ENCODE measurements around the gene MGST3. TPM values are rescaled to one million over a fixed set of nuclear protein-coding genes. Genes with fewer than 3 reads are reported as not detected.

Gene MGST3
- polyA plus RNA-seq, 1 donor (not counting 4 experiments of a cell fraction or from before 2014, with no cell fraction given): 319 TPM

DNA sequence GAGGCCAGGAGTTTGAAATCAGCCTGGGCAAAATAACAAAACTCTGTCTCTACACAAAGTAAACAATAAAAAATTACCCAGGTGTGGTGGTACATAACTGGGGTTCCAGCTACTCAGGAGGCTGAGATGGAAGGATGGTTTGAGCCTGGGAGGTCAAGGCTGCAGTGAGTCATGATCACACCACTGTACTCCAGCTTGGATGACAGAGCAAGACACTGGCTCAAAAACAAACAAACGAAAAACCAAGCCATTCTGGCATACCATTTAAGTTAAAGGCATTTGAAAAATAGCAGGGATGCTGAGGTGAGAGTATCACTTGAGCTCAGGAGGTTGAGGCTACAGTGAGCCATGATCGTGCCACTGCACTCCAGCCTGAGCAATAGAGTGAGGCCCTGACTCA, 72.6 kb downstream of the MGST3 start:
- Histone ChIP-seq H3K9me3 (ENCODE audit: control insufficient read depth, low read depth, low read length) (no peaks in the 10 kb centered on the region), H4K20me1 (ENCODE audit: control insufficient read depth, extremely low read depth, insufficient read depth, low read length) (no peaks in the 10 kb centered on the region), H3K4me1 (ENCODE audit: control insufficient read depth, extremely low read depth, insufficient read depth, low read length) (peaks cover 3% of the 10 kb centered on the region), H3K9me1 (ENCODE audit: control insufficient read depth, extremely low read depth, insufficient read depth, low read length) (no peaks in the 10 kb centered on the region), H3K4me3 (ENCODE audit: control insufficient read depth in 2 of 3, extremely low read depth in 1 of 3, insufficient read depth in 2 of 3, low read depth in 1 of 3, low read length in 3 of 3) (no peak overlapping the region), H3K79me2 (ENCODE audit: control insufficient read depth, insufficient read depth, low read length) (no peaks in the 10 kb centered on the region), H2AFZ (ENCODE audit: control insufficient read depth, low read length) (no peak overlapping the region), H3K9ac (ENCODE audit: control insufficient read depth, extremely low read depth, insufficient read depth, low read length) (no peak overlapping the region), H3K4me2 (ENCODE audit: control insufficient read depth, extremely low read depth, insufficient read depth, low read depth, low read length) (no peak overlapping the region), H3K36me3 (ENCODE audit: control insufficient read depth in 2 of 2, extremely low read depth in 1 of 2, insufficient read depth in 2 of 2, low read length in 2 of 2) (no peaks in the 10 kb centered on the region), H3K27me3 (ENCODE audit: control insufficient read depth, extremely low read depth, insufficient read depth, low read length) (no peaks in the 10 kb centered on the region), H3K27ac (ENCODE audit: control insufficient read depth, insufficient read depth, low read length) (no peak overlapping the region)
- TF ChIP-seq CTCF (optimal IDR thresholded peaks at IDR 0.05 in 1 of 3, IDR thresholded peaks at IDR 0.05 in 1 of 3, conservative IDR thresholded peaks at IDR 0.05 in 1 of 3; ENCODE audit: extremely low read depth in 1 of 3, insufficient read depth in 2 of 3, low read length in 3 of 3) (no peak), EZH2 (IDR thresholded peaks at IDR 0.05; ENCODE audit: low read length) (no peak)
- FAIRE-seq: no peak
- dilution Hi-C loops (cut with MboI; ENCODE audit: extremely low pct_ligation_motif_present, low sequenced_read_pairs): no loop called here
- DNase-seq (ENCODE audit: low read depth, low spot score): no peak

Other genes starting within 250 kb of the MGST3 start
- 0.03 to 0.05 TPM in 2 of 3 replicates, not detected in the other for gene RXRG, start 186.1 kb upstream of the MGST3 start, polyA plus RNA-seq
- 0.07 TPM in 1 of 3 replicates, not detected in the others for gene LRRC52, start 87.2 kb upstream of the MGST3 start, polyA plus RNA-seq
- gene ALDH9A1, start 67.3 kb downstream of the MGST3 start, polyA plus RNA-seq: 52.8 to 77.4 TPM (median 75.2 TPM) in 3 replicates
- gene TMCO1, start 137.6 kb downstream of the MGST3 start, polyA plus RNA-seq: 120 to 172 TPM (median 158 TPM) in 3 replicates
- gene UCK2, start 196.4 kb downstream of the MGST3 start, polyA plus RNA-seq: 63.0 to 88.7 TPM (median 71.9 TPM) in 3 replicates

Data from keratinocyte (primary cell).